HEK293 (cell line): Measurements from ENCODE around the gene ARHGAP28.
A peak's percentile ranks its signal among the peaks of the same experiment; 100 is the strongest.

Experiments
- CTCF ChIA-PET: fragments of 350-600 bp; formaldehyde crosslinking; extraction: SDS; loops from one replicate; lab custom pipeline; 2021; ENCODE audit warnings: antibody characterized with exemption; lab: Yijun Ruan, JAX
- POLR2A ChIA-PET: fragments of 300-600 bp; formaldehyde crosslinking; extraction: SDS; loops from one replicate; lab custom pipeline; 2020; ENCODE audit warnings: antibody characterized with exemption, inconsistent platforms; lab: Yijun Ruan, JAX
- H3K27ac ChIP-seq: fragments of 200-500 bp; sonication (Bioruptor generic); 2 replicates; pipeline ENCODE4 v1.5.1; 2014; ENCODE audit warnings: low read depth, low read length, control low read depth, inconsistent platforms; ENCODE audit errors: extremely low read depth
- H3K36me3 ChIP-seq, 2 experiments: fragments of 200-500 bp in 1 of 2; sonication (Bioruptor generic) in 1 of 2; 1 replicate in 1 of 2; 2 replicates in 1 of 2; pipeline ENCODE4 v1.5.1; 2014 to 2017; ENCODE audit warnings: inconsistent platforms in 2 of 2, low read length in 2 of 2; ENCODE audit not compliant: control insufficient read depth in 2 of 2, insufficient read depth in 1 of 2
- H3K4me1 ChIP-seq: fragments of 200-500 bp; sonication (Bioruptor generic); 2 replicates; pipeline ENCODE4 v1.5.1; 2014; ENCODE audit warnings: mild to moderate bottlenecking, low read length, inconsistent platforms; ENCODE audit not compliant: control insufficient read depth, insufficient read depth
- H3K4me3 ChIP-seq: 2 replicates; pipeline ENCODE4 v1.5.1; 2011; ENCODE audit warnings: low read depth, mild to moderate bottlenecking, control low read depth, low read length, moderate library complexity
- H3K9me3 ChIP-seq: fragments of 200-500 bp; sonication (Bioruptor generic); 2 replicates; pipeline ENCODE4 v1.5.1; 2014; ENCODE audit warnings: low read depth, low read length, inconsistent platforms; ENCODE audit not compliant: control insufficient read depth, insufficient read depth
- CTCF ChIP-seq: fragments of 450-650 bp; formaldehyde crosslinking; IDR thresholded peaks from 2 replicates; pipeline ENCODE4 v1.5.1; 2016; ENCODE audit warnings: missing biosample characterization, missing genetic modification characterization
- GLIS1 ChIP-seq: fragments of 450-650 bp; formaldehyde crosslinking; IDR thresholded peaks from 2 replicates; pipeline ENCODE4 v1.5.1; 2016; ENCODE audit warnings: missing biosample characterization, missing genetic modification characterization
- GLIS2 ChIP-seq: fragments of 450-650 bp; formaldehyde crosslinking; IDR thresholded peaks from 2 replicates; pipeline ENCODE4 v1.5.1; 2016; ENCODE audit warnings: missing biosample characterization, missing genetic modification characterization
- IKZF3 ChIP-seq: fragments of 450-650 bp; IDR thresholded peaks from 2 replicates; pipeline ENCODE4 v1.5.0; 2018; ENCODE audit warnings: missing biosample characterization, mild to moderate bottlenecking, missing genetic modification characterization, moderate library complexity
- INSM2 ChIP-seq: fragments of 450-650 bp; formaldehyde crosslinking; IDR thresholded peaks from 2 replicates; pipeline ENCODE4 v1.5.1; 2016; ENCODE audit warnings: missing biosample characterization, missing genetic modification characterization
- KLF17 ChIP-seq: fragments of 450-650 bp; formaldehyde crosslinking; IDR thresholded peaks from 2 replicates; pipeline ENCODE4 v1.5.1; 2016; ENCODE audit warnings: missing biosample characterization, missing genetic modification characterization
- KLF8 ChIP-seq: fragments of 450-650 bp; formaldehyde crosslinking; IDR thresholded peaks from 2 replicates; pipeline ENCODE4 v1.5.1; 2016; ENCODE audit warnings: missing biosample characterization, missing genetic modification characterization
- MYNN ChIP-seq: fragments of 450-650 bp; formaldehyde crosslinking; IDR thresholded peaks from 2 replicates; pipeline ENCODE4 v1.5.1; 2016; ENCODE audit warnings: missing biosample characterization, missing genetic modification characterization, borderline replicate concordance
- REPIN1 ChIP-seq: fragments of 450-650 bp; formaldehyde crosslinking; IDR thresholded peaks from 2 replicates; pipeline ENCODE4 v1.5.1; 2017; ENCODE audit warnings: missing biosample characterization, missing genetic modification characterization, low read depth
- TSHZ1 ChIP-seq: fragments of 450-650 bp; formaldehyde crosslinking; IDR thresholded peaks from 2 replicates; pipeline ENCODE4 v1.5.1; 2016; ENCODE audit warnings: missing biosample characterization, missing genetic modification characterization, borderline replicate concordance
- ZFP3 ChIP-seq: fragments of 450-650 bp; formaldehyde crosslinking; IDR thresholded peaks from 2 replicates; pipeline ENCODE4 v1.5.1; 2016; ENCODE audit warnings: low read depth, missing biosample characterization, missing genetic modification characterization
- ZNF18 ChIP-seq: fragments of 450-650 bp; formaldehyde crosslinking; IDR thresholded peaks from 2 replicates; pipeline ENCODE4 v1.5.1; 2016; ENCODE audit warnings: missing biosample characterization, missing genetic modification characterization
- ZNF223 ChIP-seq: fragments of 450-650 bp; formaldehyde crosslinking; IDR thresholded peaks from 2 replicates; pipeline ENCODE4 v1.5.1; 2016; ENCODE audit warnings: missing biosample characterization, missing genetic modification characterization
- ZNF23 ChIP-seq: fragments of 450-650 bp; formaldehyde crosslinking; IDR thresholded peaks from 2 replicates; pipeline ENCODE4 v1.5.1; 2016; ENCODE audit warnings: missing biosample characterization, missing genetic modification characterization, borderline replicate concordance
- ZNF354C ChIP-seq: fragments of 450-650 bp; formaldehyde crosslinking; IDR thresholded peaks from 2 replicates; pipeline ENCODE4 v1.5.1; 2016; ENCODE audit warnings: missing biosample characterization, missing genetic modification characterization, low read depth, borderline replicate concordance
- ZNF362 ChIP-seq: fragments of 450-650 bp; formaldehyde crosslinking; IDR thresholded peaks from 2 replicates; pipeline ENCODE4 v1.5.1; 2016; ENCODE audit warnings: missing biosample characterization, missing genetic modification characterization
- ZNF585B ChIP-seq: fragments of 450-650 bp; formaldehyde crosslinking; IDR thresholded peaks from 2 replicates; pipeline ENCODE4 v1.5.1; 2016; ENCODE audit warnings: missing biosample characterization, missing genetic modification characterization
- ZNF621 ChIP-seq: fragments of 450-650 bp; formaldehyde crosslinking; IDR thresholded peaks from 2 replicates; pipeline ENCODE4 v1.5.1; 2017; ENCODE audit warnings: missing biosample characterization, missing genetic modification characterization
- ZNF654 ChIP-seq: fragments of 450-650 bp; formaldehyde crosslinking; IDR thresholded peaks from 2 replicates; pipeline ENCODE4 v1.5.1; 2016; ENCODE audit warnings: low read depth, missing biosample characterization, missing genetic modification characterization
- ZNF660 ChIP-seq: fragments of 450-650 bp; IDR thresholded peaks from 2 replicates; pipeline ENCODE4 v1.5.1; 2018; ENCODE audit warnings: missing biosample characterization, mild to moderate bottlenecking, missing genetic modification characterization
- ZSCAN30 ChIP-seq: fragments of 450-650 bp; IDR thresholded peaks from 2 replicates; pipeline ENCODE4 v1.5.1; 2018; ENCODE audit warnings: missing biosample characterization, mild to moderate bottlenecking, missing genetic modification characterization, moderate library complexity

The ARHGAP28 gene

GRCh38 chr18:6885992-6886796 lies 156.7 kb downstream of the ARHGAP28 start:
- ChIA-PET POLR2A (no interaction called here), CTCF (interaction anchor here (0.6 to 4.7 kb wide), 45 partner anchors 9 to 974 kb away, joined by 3 to 105 read pairs (median 4); no protein-coding TSS in a partner anchor)
- Histone ChIP-seq H3K4me1 (no peaks in the 10 kb centered on the region), H3K27ac (no peak overlapping the region), H3K36me3 (peaks cover 0 to 3% of the 10 kb centered on the region in 2 experiments; a peak in 2 of 3 replicates), H3K9me3 (no peaks in the 10 kb centered on the region), H3K4me3 (no peak overlapping the region)
- TF ChIP-seq GLIS1 (no peak), ZNF362 (no peak), ZNF660 (tag by site-specific recombination) (0 out of 2 replicates have a peak, but pooled peaks have one; percentile 20), CTCF (tag by site-specific recombination) (peak; percentile 51), ZNF18 (tag by site-specific recombination) (no peak), ZNF654 (tag by site-specific recombination) (peak; percentile 84), IKZF3 (peak; percentile 57; the same call in 1 of the 2 replicates), ZSCAN30 (tag by site-specific recombination) (0 out of 2 replicates have a peak, but pooled peaks have one; percentile 33), ZFP3 (no peak), REPIN1 (tag by site-specific recombination) (no peak), KLF17 (tag by site-specific recombination) (no peak), MYNN (tag by site-specific recombination) (no peak), INSM2 (tag by site-specific recombination) (no peak)

GRCh38 chr18:6886797-6887330 lies 157.3 kb downstream of the ARHGAP28 start:
- ChIA-PET POLR2A (no interaction called here), CTCF (interaction anchor here (0.6 to 4.7 kb wide), 17 partner anchors 33 to 1597 kb away, joined by 3 to 105 read pairs (median 4); no protein-coding TSS in a partner anchor)
- TF ChIP-seq ZNF354C: no peak
- no peak for TF ChIP-seq ZNF23 (tag by site-specific recombination)
- TF ChIP-seq ZNF621: no peak
- TF ChIP-seq ZNF660 (tag by site-specific recombination): no peak
- no peak for TF ChIP-seq KLF8
- TF ChIP-seq ZNF223 (tag by site-specific recombination): no peak
- no peak for TF ChIP-seq TSHZ1 (tag by site-specific recombination)
- no peak for TF ChIP-seq GLIS2
- no peak for TF ChIP-seq ZNF585B (tag by site-specific recombination)

More at GRCh38 chr18:6886797-6887330, 157.3 kb downstream of the ARHGAP28 start:
- Histone ChIP-seq H3K4me1 (no peaks in the 10 kb centered on the region), H3K36me3 (peaks cover 0 to 3% of the 10 kb centered on the region in 2 experiments; a peak in 2 of 3 replicates), H3K4me3 (no peak overlapping the region), H3K27ac (no peak overlapping the region), H3K9me3 (no peaks in the 10 kb centered on the region)
